Measurements from ENCODE around the gene CFAP69. TPM values are rescaled to one million over a fixed set of nuclear protein-coding genes. Genes with fewer than 3 reads are reported as not detected.

Gene CFAP69
- total RNA-seq, 2 experiments from 2014 or later: not detected

DNA sequence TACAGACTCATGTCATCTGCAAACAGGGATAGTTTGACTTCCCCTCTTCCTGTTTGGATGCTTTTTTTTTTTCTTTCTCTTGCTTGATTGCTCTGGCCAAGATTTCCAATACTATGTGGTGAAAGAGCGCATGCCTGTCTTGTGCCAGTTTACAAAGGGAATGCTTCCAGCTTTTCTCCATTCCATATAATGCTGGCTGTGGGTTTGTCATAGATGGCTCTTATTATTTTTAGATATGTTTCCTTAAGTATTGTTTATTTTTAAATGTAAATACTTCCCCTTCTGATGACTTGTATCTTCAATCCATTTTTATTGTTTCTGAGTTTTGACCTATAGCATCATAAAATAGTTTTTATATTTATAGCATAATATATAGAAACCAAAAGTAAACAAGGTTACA lies 58.3 kb downstream of the CFAP69 start:
- H3K27me3 Mint-ChIP-seq: peaks cover 4% of the 10 kb centered on the region
- no peak overlapping the region for H3K4me3 Mint-ChIP-seq
- POLR2A ChIA-PET: no interaction called here
- no peaks in the 10 kb centered on the region for H3K4me1 ChIP-seq (ENCODE audit: insufficient read depth, low read length)
- H3K27ac ChIP-seq (ENCODE audit: low read depth in 1 of 2, low read length in 2 of 2): no peak overlapping the region
- no peaks in the 10 kb centered on the region for H3K9me3 ChIP-seq (ENCODE audit: control insufficient read depth in 1 of 2, insufficient read depth in 1 of 2, low read length in 2 of 2)
- H3K27ac Mint-ChIP-seq: no peak overlapping the region
- ATAC-seq (ENCODE audit: poor library complexity) (no peak), DNase-seq (no peak)
- TF ChIP-seq, protein P1, sequence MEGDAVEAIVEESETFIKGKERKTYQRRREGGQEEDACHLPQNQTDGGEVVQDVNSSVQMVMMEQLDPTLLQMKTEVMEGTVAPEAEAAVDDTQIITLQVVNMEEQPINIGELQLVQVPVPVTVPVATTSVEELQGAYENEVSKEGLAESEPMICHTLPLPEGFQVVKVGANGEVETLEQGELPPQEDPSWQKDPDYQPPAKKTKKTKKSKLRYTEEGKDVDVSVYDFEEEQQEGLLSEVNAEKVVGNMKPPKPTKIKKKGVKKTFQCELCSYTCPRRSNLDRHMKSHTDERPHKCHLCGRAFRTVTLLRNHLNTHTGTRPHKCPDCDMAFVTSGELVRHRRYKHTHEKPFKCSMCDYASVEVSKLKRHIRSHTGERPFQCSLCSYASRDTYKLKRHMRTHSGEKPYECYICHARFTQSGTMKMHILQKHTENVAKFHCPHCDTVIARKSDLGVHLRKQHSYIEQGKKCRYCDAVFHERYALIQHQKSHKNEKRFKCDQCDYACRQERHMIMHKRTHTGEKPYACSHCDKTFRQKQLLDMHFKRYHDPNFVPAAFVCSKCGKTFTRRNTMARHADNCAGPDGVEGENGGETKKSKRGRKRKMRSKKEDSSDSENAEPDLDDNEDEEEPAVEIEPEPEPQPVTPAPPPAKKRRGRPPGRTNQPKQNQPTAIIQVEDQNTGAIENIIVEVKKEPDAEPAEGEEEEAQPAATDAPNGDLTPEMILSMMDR (IDR thresholded peaks at IDR 0.05): no peak
- no peaks in the 10 kb centered on the region for H3K4me1 Mint-ChIP-seq (ENCODE audit: low read depth)
- H3K9me3 Mint-ChIP-seq: no peaks in the 10 kb centered on the region
- intact Hi-C loops (cut with DNase I, micrococcal nuclease): no loop called here
- H3K36me3 Mint-ChIP-seq (ENCODE audit: low read depth): no peaks in the 10 kb centered on the region
- no peak overlapping the region for H3K4me3 ChIP-seq (ENCODE audit: low read length)
- CTCF ChIA-PET: no interaction called here
- no peaks in the 10 kb centered on the region for H3K36me3 ChIP-seq (ENCODE audit: insufficient read depth, low read length)
- H3K27me3 ChIP-seq (ENCODE audit: control insufficient read depth in 1 of 2, insufficient read depth in 2 of 2, low read length in 2 of 2): no peaks in the 10 kb centered on the region

DNA sequence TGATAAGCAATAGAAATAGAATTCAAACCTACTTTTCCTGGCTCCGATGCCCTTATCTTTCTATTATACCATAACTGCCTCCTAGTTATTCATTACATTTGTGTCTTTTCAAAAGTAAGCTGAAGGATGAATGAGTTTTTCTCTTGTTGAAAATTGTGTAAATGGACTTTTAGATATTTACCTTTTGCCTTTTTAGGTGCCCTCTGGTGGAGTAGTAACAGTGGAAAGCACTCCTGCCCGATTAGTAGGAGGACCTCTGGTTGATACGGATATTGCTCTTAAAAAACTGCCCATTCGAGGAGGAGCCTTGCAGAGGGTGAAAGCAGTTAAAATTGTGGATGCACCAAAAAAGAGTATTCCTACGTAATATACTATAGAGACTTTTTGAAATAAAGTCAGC lies 64.9 kb downstream of the CFAP69 start:
- Histone ChIP-seq H3K4me1 (ENCODE audit: insufficient read depth, low read length) (no peaks in the 10 kb centered on the region), H3K36me3 (ENCODE audit: insufficient read depth, low read length) (no peaks in the 10 kb centered on the region), H3K27me3 (ENCODE audit: control insufficient read depth in 1 of 2, insufficient read depth in 2 of 2, low read length in 2 of 2) (no peaks in the 10 kb centered on the region), H3K27ac (ENCODE audit: low read depth in 1 of 2, low read length in 2 of 2) (no peak overlapping the region), H3K4me3 (ENCODE audit: low read length) (no peak overlapping the region), H3K9me3 (ENCODE audit: control insufficient read depth in 1 of 2, insufficient read depth in 1 of 2, low read length in 2 of 2) (no peaks in the 10 kb centered on the region)
- TF ChIP-seq, protein P1 (IDR thresholded peaks at IDR 0.05): no peak
- Mint-ChIP-seq H3K27ac (no peak overlapping the region), H3K36me3 (ENCODE audit: low read depth) (no peaks in the 10 kb centered on the region), H3K27me3 (peaks cover 26% of the 10 kb centered on the region), H3K9me3 (no peaks in the 10 kb centered on the region), H3K4me3 (no peak overlapping the region), H3K4me1 (ENCODE audit: low read depth) (no peaks in the 10 kb centered on the region)
- ATAC-seq (ENCODE audit: poor library complexity): no peak
- no peak for DNase-seq
- intact Hi-C loops (cut with DNase I, micrococcal nuclease): loop anchor here in 1 of 2 experiments (5.0 kb wide), 1 partner anchor 117 kb away; no protein-coding TSS in a partner anchor
- POLR2A ChIA-PET: no interaction called here
- CTCF ChIA-PET: interaction anchor here (1.6 kb wide), 1 partner anchor 118 kb away, joined by 3 read pairs; no protein-coding TSS in a partner anchor

DNA sequence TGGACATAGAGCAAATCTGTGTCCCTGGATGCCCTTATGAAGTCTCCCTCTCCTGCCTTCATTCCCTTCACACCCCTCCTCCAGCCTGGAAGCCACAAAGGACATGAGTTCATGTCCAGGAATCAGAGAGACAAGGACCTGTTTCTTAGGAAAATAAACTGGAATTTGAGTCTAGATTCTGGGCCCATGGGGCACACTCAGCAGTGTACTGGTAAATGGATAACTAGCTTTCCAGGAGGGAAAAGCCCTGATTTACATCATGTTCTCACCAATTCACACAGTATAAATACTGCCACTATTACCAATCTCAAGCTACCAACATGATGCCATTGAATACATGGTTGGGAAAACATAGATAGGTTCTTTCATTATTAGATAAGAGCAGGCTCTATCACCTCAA lies 66.2 kb downstream of the CFAP69 start:
- Histone ChIP-seq H3K4me3 (ENCODE audit: low read length) (no peak overlapping the region), H3K36me3 (ENCODE audit: insufficient read depth, low read length) (no peaks in the 10 kb centered on the region), H3K4me1 (ENCODE audit: insufficient read depth, low read length) (no peaks in the 10 kb centered on the region), H3K27ac (ENCODE audit: low read depth in 1 of 2, low read length in 2 of 2) (no peak overlapping the region), H3K9me3 (ENCODE audit: control insufficient read depth in 1 of 2, insufficient read depth in 1 of 2, low read length in 2 of 2) (no peaks in the 10 kb centered on the region), H3K27me3 (ENCODE audit: control insufficient read depth in 1 of 2, insufficient read depth in 2 of 2, low read length in 2 of 2) (no peaks in the 10 kb centered on the region)
- no peak for DNase-seq
- intact Hi-C loops (cut with DNase I, micrococcal nuclease): loop anchor here in 1 of 2 experiments (5.0 kb wide), 1 partner anchor 116 kb away; no protein-coding TSS in a partner anchor
- ATAC-seq (ENCODE audit: poor library complexity): no peak
- POLR2A ChIA-PET: no interaction called here
- TF ChIP-seq, protein P1 (IDR thresholded peaks at IDR 0.05): no peak
- CTCF ChIA-PET: interaction anchor here (1.8 kb wide), 1 partner anchor 117 kb away, joined by 9 read pairs; no protein-coding TSS in a partner anchor
- Mint-ChIP-seq H3K27me3 (peaks cover 35% of the 10 kb centered on the region), H3K4me1 (ENCODE audit: low read depth) (no peaks in the 10 kb centered on the region), H3K9me3 (no peaks in the 10 kb centered on the region), H3K27ac (no peak overlapping the region), H3K36me3 (ENCODE audit: low read depth) (no peaks in the 10 kb centered on the region), H3K4me3 (no peak overlapping the region)

Measured in CD4-positive, alpha-beta T cell (primary cell).